Pancreas (tissue), 10 donors: ENCODE measurements around the gene ACTG1. TPM values are rescaled to one million over a fixed set of nuclear protein-coding genes. Genes with fewer than 3 reads are reported as not detected.

ENCODE experiments used
- ATAC-seq, 4 donors: fragments of 200-7000 bp; cut with Tn5 transposase; one replicate each; pipeline versions ENCODE4 v1.8.0 to v1.9.1; 2020; ENCODE audit warnings: mild to moderate bottlenecking in 4 of 4, moderate library complexity in 4 of 4
- DNase-seq, 6 donors: peaks; one replicate each; pipeline ENCODE4 v3.0.0-alpha.2; 2020
- FAIRE-seq: peaks from 2 replicates; lab custom pipeline; 2012; peaks lifted over from hg19 to GRCh38; lab: Jason Lieb, UNC
- H3K27ac ChIP-seq, 4 donors: fragments of 200-600 bp; sonication (generic); 1 replicate in 3 of 4; 2 replicates in 1 of 4; pipeline versions ENCODE4 v1.5.0 to v1.8.0; 2020
- H3K27me3 ChIP-seq, 4 donors: fragments of 200-600 bp; one replicate each; pipeline ENCODE4 v1.8.0; 2021
- H3K36me3 ChIP-seq, 3 donors: fragments of 200-600 bp; sonication (generic) in 1 of 3; one replicate each; pipeline versions ENCODE4 v1.5.0 to v1.8.0; 2020 to 2021
- H3K4me1 ChIP-seq, 3 donors: fragments of 200-600 bp; one replicate each; pipeline ENCODE4 v1.8.0; 2021
- H3K4me3 ChIP-seq, 4 donors: fragments of 200-600 bp; sonication (generic) in 2 of 4; one replicate each; pipeline versions ENCODE4 v1.5.0 to v1.8.0; 2020 to 2021
- H3K9me3 ChIP-seq, 4 donors: fragments of 200-600 bp; one replicate each; pipeline ENCODE4 v1.8.0; 2021
- WGBS, 2 donors: extraction: QIAGEN DNeasy Blood & Tissue Kit; methylation state at CpG; one replicate each; pipeline ENCODE4 v1.1.7; 2013; 5-methylcytosine and 5-hydroxymethylcytosine counted together
- intact Hi-C, 3 donors: fragments of 100-400 bp; cut with DNase I; formaldehyde crosslinking; loops; one replicate each; pipeline versions ENCODE4 v1.11.1 to v1.14.2; 2022
- polyA plus RNA-seq, 2 donors: library from polyadenylated mRNA; stranded (reverse); fragments of 200-250 nt; gene quantifications; one replicate each; pipeline ENCODE4 v1.2.3, GENCODE V29; 2013
- total RNA-seq, 6 donors: library from RNA; stranded (reverse); fragmentation: NEBNext Ultra II Directional in 4 of 6; extraction: Animal tissue kit (Norgen Biotek cat#: 25700) in 4 of 6; gene quantifications; one replicate each; pipeline versions ENCODE4 v1.2.1 to v1.2.4, GENCODE V29; 2021 to 2023
- TF ChIP-seq, protein P1 (sequence below), 4 donors: fragments of 200-600 bp; sonication (generic) in 3 of 4; IDR thresholded peaks; one replicate each; pipeline versions ENCODE4 v1.5.0 to v1.8.0; 2021; ENCODE audit warnings: antibody characterized with exemption in 4 of 4
- donor health status: healthy with polysubstance abuse.
- donor health status: DM: no; HTN: no; CAD: no; lungs with moderate emphysema.
- donor health status: DM: no; HTN: no; CAD: no.
- donor health status: control.
- donor health status: control.
- donor health status: Bipolar disorder and iron deficiency.
- donor health status: DM: yes; HTN: yes; CAD: no.
- donor health status: DM: no; HTN: no; CAD: no.
- donor health status: DM: no; HTN: no; CAD: no.
- donor health status: DM: yes; HTN: yes; CAD: no.

Gene ACTG1
- total and polyA plus RNA-seq, 8 donors, result 889 to 2,872 (median 1,674) TPM

DNA sequence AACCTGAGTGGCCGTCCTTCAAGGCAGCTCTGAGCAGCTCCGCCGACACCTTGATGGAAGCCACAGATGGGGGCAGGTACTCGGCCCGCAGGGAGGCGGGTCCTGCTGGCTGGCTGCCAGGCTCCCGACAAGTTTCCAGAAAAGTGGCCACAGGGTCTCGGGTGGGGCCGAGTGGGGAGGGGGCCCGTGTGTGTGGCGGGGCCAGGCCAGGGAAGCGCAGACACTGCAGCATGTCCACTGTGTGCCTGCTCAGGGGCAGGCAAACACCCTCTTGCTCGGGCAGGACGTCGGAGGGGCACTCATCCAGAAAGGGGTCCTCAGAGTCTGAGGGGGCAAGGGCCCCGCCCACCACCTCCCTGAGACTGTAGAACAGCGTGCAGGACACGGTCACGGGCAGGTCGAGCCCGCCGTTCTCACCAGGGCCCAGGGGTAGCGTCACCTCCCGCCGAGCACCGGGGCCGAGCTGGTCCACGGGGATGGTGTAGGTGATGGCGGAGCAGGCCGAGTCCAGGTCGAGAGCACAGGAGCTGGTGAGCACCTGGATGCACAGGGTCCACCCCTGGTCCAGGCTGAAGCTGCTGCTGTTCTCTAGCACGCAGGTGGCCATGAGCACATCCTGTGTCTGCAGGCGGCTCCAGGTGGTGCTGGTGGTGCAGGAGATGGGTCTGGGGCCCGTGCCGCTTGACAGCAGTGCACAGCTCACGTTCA lies 34.5 kb upstream of the ACTG1 start:
- TF ChIP-seq, protein P1, sequence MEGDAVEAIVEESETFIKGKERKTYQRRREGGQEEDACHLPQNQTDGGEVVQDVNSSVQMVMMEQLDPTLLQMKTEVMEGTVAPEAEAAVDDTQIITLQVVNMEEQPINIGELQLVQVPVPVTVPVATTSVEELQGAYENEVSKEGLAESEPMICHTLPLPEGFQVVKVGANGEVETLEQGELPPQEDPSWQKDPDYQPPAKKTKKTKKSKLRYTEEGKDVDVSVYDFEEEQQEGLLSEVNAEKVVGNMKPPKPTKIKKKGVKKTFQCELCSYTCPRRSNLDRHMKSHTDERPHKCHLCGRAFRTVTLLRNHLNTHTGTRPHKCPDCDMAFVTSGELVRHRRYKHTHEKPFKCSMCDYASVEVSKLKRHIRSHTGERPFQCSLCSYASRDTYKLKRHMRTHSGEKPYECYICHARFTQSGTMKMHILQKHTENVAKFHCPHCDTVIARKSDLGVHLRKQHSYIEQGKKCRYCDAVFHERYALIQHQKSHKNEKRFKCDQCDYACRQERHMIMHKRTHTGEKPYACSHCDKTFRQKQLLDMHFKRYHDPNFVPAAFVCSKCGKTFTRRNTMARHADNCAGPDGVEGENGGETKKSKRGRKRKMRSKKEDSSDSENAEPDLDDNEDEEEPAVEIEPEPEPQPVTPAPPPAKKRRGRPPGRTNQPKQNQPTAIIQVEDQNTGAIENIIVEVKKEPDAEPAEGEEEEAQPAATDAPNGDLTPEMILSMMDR (IDR thresholded peaks at IDR 0.05), result no peak
- H3K27ac ChIP-seq, result no peak overlapping the region
- ATAC-seq, result peak in 1 of 4 donors; percentile 1
- DNase-seq, result peak in 4 of 6 donors; percentile 66 to 87 (median 72)
- FAIRE-seq, result no peak
- 85 to 86% methylated on average over 32 to 36 of the region's 36 CpGs for WGBS, 2 donors
- intact Hi-C loops, result no loop called here
- H3K4me1 ChIP-seq, result peaks cover 0 to 6% (median 5%) of the 10 kb centered on the region in 3 donors
- peaks cover 0 to 24% (median 7%) of the 10 kb centered on the region in 3 donors for H3K36me3 ChIP-seq
- no peak overlapping the region for H3K4me3 ChIP-seq
- H3K9me3 ChIP-seq, result no peaks in the 10 kb centered on the region
- H3K27me3 ChIP-seq, result no peaks in the 10 kb centered on the region

DNA sequence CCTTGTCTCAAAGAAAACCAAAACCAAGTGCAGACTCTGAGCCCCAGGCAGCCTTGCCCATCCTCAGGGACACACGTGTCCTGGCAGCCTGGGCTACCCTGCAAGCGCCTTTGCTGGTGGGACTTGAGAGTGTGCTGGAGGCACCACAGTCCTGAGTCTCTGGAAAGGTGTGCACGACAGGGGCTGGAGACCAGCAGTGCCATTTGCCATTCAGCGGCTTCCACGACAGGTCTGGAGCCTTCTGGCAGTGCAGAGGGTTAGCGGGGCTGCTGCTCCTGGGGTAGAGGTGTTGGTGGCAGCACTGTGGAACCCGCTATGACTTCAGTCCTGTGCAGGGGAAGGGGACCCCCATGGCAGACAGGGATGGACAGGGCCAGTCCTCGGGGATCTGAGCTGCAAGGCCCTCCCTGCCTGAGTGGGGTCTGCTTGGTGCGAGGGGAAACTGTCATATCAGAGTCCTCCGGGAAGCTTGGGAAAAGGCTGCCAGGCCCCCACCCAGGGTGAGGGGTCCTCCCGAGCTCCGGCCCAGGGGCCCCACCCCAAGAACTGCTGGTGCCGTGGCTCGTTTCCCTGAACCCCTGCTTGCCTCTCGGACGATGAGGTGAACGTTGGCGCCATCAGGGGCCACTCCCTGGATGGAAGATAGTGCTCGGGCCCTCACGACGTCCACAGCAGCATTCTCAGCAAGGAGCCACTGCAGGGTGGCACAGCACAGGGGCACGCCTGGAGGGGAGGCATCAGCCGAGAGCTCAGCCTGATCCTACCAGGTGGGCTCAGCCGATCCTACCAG lies 32.8 kb upstream of the ACTG1 start:
- FAIRE-seq (no peak), ATAC-seq (no peak), DNase-seq (peak in 4 of 6 donors; percentile 38 to 68 (median 48))
- Histone ChIP-seq H3K4me1 (no peaks in the 10 kb centered on the region), H3K27ac (no peak overlapping the region), H3K27me3 (no peaks in the 10 kb centered on the region), H3K36me3 (peaks cover 0 to 28% (median 7%) of the 10 kb centered on the region in 3 donors), H3K4me3 (no peak overlapping the region), H3K9me3 (no peaks in the 10 kb centered on the region)
- TF ChIP-seq, protein P1 (IDR thresholded peaks at IDR 0.05), result no peak
- intact Hi-C loops, result no loop called here
- 89 to 90% methylated on average over 24 of the region's 24 CpGs for WGBS, 2 donors

DNA sequence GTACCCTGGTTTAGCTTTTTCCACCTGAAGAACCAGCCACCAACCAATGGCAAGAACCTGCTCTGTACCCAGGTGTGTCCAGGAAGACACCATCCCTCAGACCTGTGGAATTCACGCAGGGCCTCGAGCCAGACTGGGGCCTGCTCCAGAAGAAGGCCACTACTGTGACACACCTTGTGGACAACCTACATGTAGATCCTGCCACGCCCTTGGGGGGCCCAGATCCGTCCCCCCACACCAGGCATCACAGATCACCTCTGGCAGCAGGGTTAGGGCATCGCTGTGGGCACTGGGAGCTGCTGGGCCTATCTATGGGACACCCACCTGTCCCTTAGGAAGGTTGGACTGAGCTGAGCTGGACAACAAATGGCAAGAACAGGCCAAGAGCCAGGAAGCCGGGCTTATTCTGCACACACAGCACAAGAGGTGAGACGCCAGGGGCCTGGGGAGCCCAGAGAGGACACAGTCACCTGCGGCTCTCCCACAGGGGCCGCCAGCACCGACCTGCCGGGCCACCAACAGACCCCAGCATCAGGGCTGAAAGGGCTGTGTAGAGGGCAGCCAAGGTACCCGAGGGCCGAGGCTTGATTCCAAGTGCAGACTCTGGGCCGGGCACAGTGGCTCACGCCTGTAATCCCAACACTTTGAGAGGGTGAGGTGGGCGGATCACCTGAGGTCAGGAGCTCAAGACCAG lies 31.8 kb upstream of the ACTG1 start:
- no peak overlapping the region for H3K4me3 ChIP-seq
- peaks cover 0 to 34% (median 7%) of the 10 kb centered on the region in 3 donors for H3K36me3 ChIP-seq
- intact Hi-C loops, result loop anchor here in 1 of 3 donors (5.0 kb wide), 1 partner anchor 297 kb away; no protein-coding TSS in a partner anchor
- TF ChIP-seq, protein P1 (IDR thresholded peaks at IDR 0.05), result no peak
- ATAC-seq (peak in 1 of 4 donors; percentile 1), DNase-seq (peak in 4 of 6 donors; percentile 38 to 70 (median 51)), FAIRE-seq (no peak)
- WGBS, 2 donors, result 89 to 90% methylated on average over 15 to 16 of the region's 16 CpGs
- no peak overlapping the region for H3K27ac ChIP-seq
- H3K27me3 ChIP-seq, result no peaks in the 10 kb centered on the region
- no peaks in the 10 kb centered on the region for H3K4me1 ChIP-seq
- no peaks in the 10 kb centered on the region for H3K9me3 ChIP-seq

DNA sequence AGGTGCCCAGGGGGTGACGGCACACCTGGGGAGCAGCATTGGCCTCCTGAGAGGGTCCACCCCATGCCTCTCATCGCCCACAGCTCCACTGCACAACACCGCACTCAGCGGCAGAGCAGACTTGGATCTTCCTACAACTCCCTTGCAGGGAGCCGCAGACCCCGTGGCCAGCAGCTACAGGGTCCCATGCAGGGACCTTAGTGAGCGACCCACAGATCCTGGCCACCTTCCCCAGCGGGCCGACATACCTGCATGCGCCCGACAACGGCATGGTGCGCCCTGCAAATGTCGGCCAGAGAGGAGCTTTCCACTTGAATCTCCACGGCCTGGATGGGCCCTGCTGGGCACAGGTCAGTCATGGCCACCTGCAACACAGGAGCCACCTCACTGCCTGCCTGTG lies 31.2 kb upstream of the ACTG1 start:
- intact Hi-C loops, result loop anchor here in 1 of 3 donors (5.0 kb wide), 1 partner anchor 296 kb away; no protein-coding TSS in a partner anchor
- FAIRE-seq (no peak), ATAC-seq (peak in 1 of 4 donors; percentile 0), DNase-seq (peak in 4 of 6 donors; percentile 32 to 71 (median 52))
- TF ChIP-seq, protein P1 (IDR thresholded peaks at IDR 0.05), result no peak
- peaks cover 0 to 34% (median 7%) of the 10 kb centered on the region in 3 donors for H3K36me3 ChIP-seq
- H3K4me1 ChIP-seq, result no peaks in the 10 kb centered on the region
- H3K27ac ChIP-seq, result no peak overlapping the region
- no peaks in the 10 kb centered on the region for H3K9me3 ChIP-seq
- no peak overlapping the region for H3K4me3 ChIP-seq
- no peaks in the 10 kb centered on the region for H3K27me3 ChIP-seq
- WGBS, 2 donors, result 96 to 97% methylated on average over 15 of the region's 15 CpGs
